Stimulated activated memory B cell treated with anti-CD40 and anti-IgM and Interleukin-4, amounts not matched to agents 10 μg/mL and 1 μg/mL and 100 μg/mL, for 72 hours (primary cell): ENCODE data around the gene UBB.
A peak's percentile ranks its signal among the peaks of the same experiment; 100 is the strongest.

Experiments used
- ATAC-seq: fragments of 150-1000 bp; cut with Tn5 transposase; 2 replicates; pipeline ENCODE4 v1.10.0; 2021
- H3K27ac Mint-ChIP-seq: one replicate; pipeline ENCODE4 v1.8.0; 2022; ENCODE audit warnings: mild to moderate bottlenecking, mixed read lengths
- H3K27me3 Mint-ChIP-seq: one replicate; pipeline ENCODE4 v1.8.0; 2022; ENCODE audit warnings: mixed read lengths
- H3K36me3 Mint-ChIP-seq: one replicate; pipeline ENCODE4 v1.8.0; 2022; ENCODE audit warnings: mixed read lengths
- H3K4me1 Mint-ChIP-seq: one replicate; pipeline ENCODE4 v1.8.0; 2022; ENCODE audit warnings: mixed read lengths
- H3K4me3 Mint-ChIP-seq: one replicate; pipeline ENCODE4 v1.8.0; 2022; ENCODE audit warnings: mild to moderate bottlenecking, moderate library complexity, mixed read lengths
- H3K9me3 Mint-ChIP-seq: one replicate; pipeline ENCODE4 v1.8.0; 2022; ENCODE audit warnings: mixed read lengths

The UBB gene

DNA sequence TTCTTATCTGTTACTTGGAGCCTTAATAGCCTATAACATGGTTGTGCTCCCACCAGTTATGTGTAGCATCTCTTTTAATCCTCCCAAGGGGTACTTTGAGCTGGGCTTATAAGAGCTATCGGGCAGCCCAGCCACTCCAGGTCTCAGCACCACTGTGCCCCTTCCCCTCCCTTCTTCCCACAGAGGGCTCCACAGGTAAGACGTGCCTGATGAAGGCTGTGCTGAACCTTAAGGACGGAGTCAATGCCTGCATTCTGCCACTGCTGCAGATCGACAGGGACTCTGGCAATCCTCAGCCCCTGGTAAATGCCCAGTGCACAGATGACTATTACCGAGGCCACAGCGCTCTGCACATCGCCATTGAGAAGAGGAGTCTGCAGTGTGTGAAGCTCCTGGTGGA, 41.5 kb downstream of the UBB start:
- Mint-ChIP-seq H3K36me3 (peaks cover 58% of the 10 kb centered on the region), H3K27ac (no peak overlapping the region), H3K9me3 (no peaks in the 10 kb centered on the region), H3K4me3 (no peak overlapping the region), H3K27me3 (no peaks in the 10 kb centered on the region), H3K4me1 (peaks cover 34% of the 10 kb centered on the region)
- no peak for ATAC-seq

DNA sequence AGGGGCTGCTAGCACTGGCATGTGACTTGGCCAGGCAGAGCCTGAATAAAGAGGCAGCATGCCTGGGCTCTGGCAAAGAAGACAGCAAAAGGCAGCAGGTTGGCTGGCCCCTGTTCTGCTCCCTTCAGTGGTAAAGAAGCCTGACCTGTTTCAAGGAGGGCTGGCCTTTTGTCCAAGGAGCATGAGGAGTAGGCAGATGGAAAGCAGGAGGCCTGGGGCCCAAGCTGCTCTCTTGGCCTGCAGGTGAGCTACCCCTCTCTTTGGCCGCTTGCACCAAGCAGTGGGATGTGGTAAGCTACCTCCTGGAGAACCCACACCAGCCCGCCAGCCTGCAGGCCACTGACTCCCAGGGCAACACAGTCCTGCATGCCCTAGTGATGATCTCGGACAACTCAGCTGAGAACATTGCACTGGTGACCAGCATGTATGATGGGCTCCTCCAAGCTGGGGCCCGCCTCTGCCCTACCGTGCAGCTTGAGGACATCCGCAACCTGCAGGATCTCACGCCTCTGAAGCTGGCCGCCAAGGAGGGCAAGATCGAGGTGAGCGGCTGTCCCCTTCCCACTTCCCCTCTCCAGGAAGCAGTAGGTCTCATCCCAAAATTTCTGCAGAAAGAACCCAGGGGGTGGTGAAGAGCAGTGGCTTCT, 42.5 kb downstream of the UBB start:
- Mint-ChIP-seq H3K9me3 (no peaks in the 10 kb centered on the region), H3K4me1 (peaks cover 25% of the 10 kb centered on the region), H3K36me3 (peaks cover 58% of the 10 kb centered on the region), H3K4me3 (no peak overlapping the region), H3K27ac (no peak overlapping the region), H3K27me3 (no peaks in the 10 kb centered on the region)
- no peak for ATAC-seq

DNA sequence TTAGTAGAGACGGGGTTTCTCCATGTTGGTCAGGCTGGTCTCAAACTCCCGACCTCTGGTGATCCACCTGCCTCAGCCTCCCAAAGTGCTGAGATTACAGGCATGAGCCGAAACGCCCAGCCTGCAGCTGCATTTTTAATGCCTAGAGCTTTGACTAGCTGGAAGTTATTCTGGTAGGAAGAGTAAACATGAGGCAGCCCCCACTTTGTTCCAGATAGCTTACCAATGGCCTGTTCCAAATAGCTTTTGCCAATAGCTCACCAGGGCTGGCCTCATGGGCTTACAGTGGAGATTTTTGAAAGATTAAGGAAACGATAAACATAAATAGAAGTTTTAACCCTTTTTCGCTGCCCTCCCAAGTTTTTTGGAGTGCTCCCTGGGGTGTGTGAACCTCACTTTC, 44.3 kb downstream of the UBB start:
- no peak overlapping the region for H3K4me3 Mint-ChIP-seq
- no peaks in the 10 kb centered on the region for H3K27me3 Mint-ChIP-seq
- no peak for ATAC-seq
- H3K4me1 Mint-ChIP-seq = peaks cover 7% of the 10 kb centered on the region
- no peaks in the 10 kb centered on the region for H3K9me3 Mint-ChIP-seq
- H3K36me3 Mint-ChIP-seq = peaks cover 60% of the 10 kb centered on the region
- H3K27ac Mint-ChIP-seq = no peak overlapping the region

DNA sequence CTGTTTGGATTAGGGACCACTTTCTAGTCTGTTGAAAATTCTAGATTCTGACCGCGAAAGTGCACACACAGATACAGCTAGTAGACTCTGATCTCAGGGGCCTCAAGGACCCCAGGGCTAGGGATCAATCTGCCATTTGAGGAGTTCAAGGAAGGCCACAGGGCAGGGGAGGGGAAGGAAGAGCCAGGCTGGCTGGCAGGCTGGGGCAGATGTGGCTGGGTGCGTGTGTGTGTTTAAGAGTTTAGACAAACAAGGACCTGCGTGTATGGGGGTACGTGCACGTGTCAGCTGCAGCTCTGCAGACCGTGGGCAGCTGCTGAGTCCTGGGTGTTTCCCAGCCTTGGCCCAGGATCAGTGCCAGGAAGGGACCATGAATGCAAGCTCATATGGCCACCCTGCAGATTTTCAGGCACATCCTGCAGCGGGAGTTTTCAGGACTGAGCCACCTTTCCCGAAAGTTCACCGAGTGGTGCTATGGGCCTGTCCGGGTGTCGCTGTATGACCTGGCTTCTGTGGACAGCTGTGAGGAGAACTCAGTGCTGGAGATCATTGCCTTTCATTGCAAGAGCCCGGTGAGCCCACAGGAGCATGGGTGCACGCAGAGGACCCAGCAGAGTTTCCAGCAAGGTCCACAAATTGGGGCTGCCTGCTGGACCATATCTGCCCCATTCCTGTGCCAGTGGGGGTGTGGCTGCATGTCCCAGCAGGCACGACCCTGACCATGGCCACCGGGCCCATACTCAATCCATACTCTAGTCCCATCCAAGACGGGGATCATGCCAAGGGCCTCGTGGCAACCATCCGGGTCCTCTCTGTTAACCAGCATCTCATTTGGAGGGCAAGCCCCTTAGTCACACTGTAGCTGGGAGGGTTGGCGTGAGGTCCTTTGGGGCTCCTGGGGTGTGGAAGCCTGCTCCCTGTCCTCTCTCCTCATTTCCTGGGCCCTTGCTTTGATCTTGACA, 45.1 kb downstream of the UBB start:
- Mint-ChIP-seq H3K27ac (no peak overlapping the region), H3K4me3 (no peak overlapping the region), H3K27me3 (no peaks in the 10 kb centered on the region), H3K9me3 (no peaks in the 10 kb centered on the region), H3K4me1 (no peaks in the 10 kb centered on the region), H3K36me3 (peaks cover 62% of the 10 kb centered on the region)
- no peak for ATAC-seq

DNA sequence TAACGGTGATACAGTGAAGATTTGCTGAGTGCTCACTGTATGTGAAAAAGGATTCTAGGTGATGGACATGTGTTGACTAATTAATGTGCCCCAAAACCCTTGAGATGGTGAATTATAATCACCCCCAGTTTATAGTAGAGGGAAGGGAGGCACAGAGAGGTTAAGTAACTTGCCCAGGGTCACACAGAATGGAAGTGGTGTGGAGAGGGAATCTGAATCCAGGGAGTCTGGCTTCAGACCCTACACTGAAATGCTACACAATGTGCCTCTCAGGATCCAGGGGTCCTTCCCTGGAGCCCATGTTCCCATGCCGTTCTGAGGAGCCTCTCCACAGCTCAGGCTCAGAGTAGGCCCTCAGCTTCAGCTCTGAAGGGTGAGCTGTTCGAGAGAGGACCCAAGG, 46.1 kb downstream of the UBB start:
- no peaks in the 10 kb centered on the region for H3K27me3 Mint-ChIP-seq
- no peaks in the 10 kb centered on the region for H3K9me3 Mint-ChIP-seq
- H3K4me3 Mint-ChIP-seq = no peak overlapping the region
- H3K36me3 Mint-ChIP-seq = peaks cover 59% of the 10 kb centered on the region
- H3K4me1 Mint-ChIP-seq = no peaks in the 10 kb centered on the region
- H3K27ac Mint-ChIP-seq = no peak overlapping the region
- no peak for ATAC-seq

DNA sequence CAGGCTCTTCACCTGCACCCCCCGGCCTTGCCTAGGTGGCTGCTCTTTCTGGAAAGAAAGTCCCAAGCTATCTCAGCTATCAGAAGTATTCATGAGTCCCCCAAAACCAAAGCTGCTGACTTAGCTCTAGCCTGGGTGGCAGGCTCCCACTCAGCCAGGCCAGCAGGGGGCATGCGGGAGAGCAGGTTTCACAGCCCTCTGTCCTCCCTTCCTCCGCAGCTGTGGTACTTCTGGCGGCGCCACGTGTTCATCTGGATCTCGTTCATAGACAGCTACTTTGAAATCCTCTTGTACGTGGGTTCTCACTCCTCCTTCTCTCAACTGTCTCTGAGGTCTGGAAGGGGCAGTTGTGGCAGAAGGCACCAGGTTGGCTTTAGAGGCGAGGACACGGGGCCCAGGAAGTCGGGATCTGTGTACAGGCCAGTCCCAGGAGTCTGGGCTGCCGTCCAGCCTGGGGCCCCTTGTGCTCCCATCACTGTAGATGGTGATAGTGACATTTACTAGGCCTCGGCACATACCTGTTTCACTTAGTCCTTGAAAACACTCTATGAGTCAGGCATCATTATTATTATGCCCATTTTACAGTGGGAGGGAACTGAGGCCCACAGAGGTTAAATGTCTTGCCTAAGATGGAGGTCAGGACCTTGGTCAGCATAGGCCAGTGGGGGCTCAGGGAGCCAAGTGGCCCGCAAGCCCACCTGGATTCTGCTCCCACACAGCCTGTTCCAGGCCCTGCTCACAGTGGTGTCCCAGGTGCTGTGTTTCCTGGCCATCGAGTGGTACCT, 47.4 kb downstream of the UBB start:
- ATAC-seq = peak; percentile 76
- Mint-ChIP-seq H3K27me3 (no peaks in the 10 kb centered on the region), H3K4me1 (no peaks in the 10 kb centered on the region), H3K9me3 (no peaks in the 10 kb centered on the region), H3K4me3 (no peak overlapping the region), H3K27ac (no peak overlapping the region), H3K36me3 (peaks cover 62% of the 10 kb centered on the region)

DNA sequence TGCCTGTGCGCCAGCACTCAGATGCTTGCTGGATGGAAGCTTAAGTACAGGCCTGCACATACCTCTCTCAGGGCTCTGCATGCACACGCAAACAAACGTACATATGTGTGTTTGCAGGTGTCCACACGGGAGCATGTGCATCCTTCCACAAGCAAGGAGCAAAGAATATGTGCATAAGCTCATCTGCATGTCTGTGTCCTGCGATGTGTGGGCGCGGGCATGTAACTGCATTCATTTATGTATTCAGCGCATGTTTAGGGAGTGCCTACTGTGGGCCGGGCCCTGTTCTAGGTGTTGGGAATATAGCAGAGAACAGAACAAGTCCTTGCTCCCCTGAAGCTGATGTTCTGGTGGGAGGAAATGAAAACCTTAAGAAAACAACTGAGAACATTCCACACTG, 48.2 kb downstream of the UBB start:
- no peak for ATAC-seq
- H3K27ac Mint-ChIP-seq = no peak overlapping the region
- H3K27me3 Mint-ChIP-seq = no peaks in the 10 kb centered on the region
- H3K36me3 Mint-ChIP-seq = peaks cover 59% of the 10 kb centered on the region
- H3K9me3 Mint-ChIP-seq = no peaks in the 10 kb centered on the region
- no peaks in the 10 kb centered on the region for H3K4me1 Mint-ChIP-seq
- no peak overlapping the region for H3K4me3 Mint-ChIP-seq

DNA sequence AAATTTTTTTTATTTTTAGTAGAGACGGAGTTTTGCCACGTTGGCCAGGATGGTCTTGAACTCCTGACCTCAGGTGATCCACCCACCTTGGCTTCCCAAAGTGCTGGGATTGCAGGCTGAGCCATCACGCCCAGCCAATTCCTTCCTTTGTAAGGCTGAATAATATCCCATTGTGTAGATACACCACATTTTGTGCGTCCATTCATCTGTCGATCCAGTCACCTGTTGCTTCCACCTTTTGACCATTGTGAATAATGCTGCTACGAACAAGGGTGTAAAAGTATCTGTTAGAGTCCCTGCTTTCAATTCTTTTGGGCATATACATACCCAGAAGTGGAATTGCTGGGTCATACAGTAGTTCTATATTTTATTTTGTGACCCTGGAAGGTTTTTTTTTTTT, 49.8 kb downstream of the UBB start:
- Mint-ChIP-seq H3K4me1 (peaks cover 4% of the 10 kb centered on the region), H3K9me3 (no peaks in the 10 kb centered on the region), H3K36me3 (peaks cover 56% of the 10 kb centered on the region), H3K27me3 (no peaks in the 10 kb centered on the region), H3K4me3 (no peak overlapping the region), H3K27ac (no peak overlapping the region)
- ATAC-seq = no peak

DNA sequence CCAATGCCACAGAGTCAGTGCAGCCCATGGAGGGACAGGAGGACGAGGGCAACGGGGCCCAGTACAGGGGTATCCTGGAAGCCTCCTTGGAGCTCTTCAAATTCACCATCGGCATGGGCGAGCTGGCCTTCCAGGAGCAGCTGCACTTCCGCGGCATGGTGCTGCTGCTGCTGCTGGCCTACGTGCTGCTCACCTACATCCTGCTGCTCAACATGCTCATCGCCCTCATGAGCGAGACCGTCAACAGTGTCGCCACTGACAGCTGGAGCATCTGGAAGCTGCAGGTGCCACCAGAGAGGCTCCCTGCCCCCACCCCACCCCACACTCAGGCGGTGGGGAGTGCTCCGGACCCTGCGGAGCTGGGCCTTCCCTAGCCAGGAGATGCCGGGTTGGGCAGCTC, 51.1 kb downstream of the UBB start:
- no peak for ATAC-seq
- Mint-ChIP-seq H3K27ac (no peak overlapping the region), H3K9me3 (no peaks in the 10 kb centered on the region), H3K27me3 (no peaks in the 10 kb centered on the region), H3K4me3 (no peak overlapping the region), H3K4me1 (peaks cover 15% of the 10 kb centered on the region), H3K36me3 (peaks cover 44% of the 10 kb centered on the region)
